AG08396 (cell line): Measurements from ENCODE around the gene JADE1.

Source experiments
- DNase-seq: peaks from one replicate; pipeline ENCODE4 v3.0.0; 2012; ENCODE audit warnings: low spot score, mixed read lengths

Gene JADE1

DNA sequence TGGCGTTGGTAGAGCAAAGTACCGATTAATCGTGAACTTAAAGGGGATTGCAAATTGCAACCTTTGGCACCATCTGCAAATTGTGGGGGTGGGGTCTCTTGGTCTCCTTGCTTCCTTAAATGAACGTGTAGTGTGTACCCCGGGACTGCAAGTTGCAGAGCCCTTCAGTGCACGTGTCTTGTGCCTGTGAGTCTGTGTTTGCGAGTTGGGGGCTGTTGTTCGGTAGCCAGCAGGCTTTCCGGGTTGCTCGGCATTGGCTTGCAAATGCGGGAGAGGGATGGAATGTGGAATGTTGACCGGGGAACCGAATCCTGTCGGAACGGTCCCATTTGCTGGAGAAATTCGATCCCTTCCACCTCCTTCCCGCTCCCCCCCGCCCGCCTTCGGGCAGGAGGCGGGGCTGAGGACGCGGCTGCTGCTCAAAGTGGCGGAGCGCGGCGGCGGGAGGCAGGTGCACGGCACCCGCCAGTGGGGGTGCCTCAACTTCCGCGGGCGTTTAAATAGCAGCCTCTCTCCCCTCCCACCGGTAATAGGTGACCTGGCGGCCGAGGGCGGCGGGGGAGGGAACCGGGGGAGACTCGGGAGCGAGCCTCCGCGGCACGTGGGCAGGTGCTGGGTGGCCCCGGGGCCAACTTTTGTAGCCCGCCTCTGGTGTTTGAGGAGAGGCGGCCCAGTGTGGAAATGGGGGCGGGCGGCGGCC lies 1.5 kb downstream of the JADE1 start:
- DNase-seq, result peak; percentile 82

DNA sequence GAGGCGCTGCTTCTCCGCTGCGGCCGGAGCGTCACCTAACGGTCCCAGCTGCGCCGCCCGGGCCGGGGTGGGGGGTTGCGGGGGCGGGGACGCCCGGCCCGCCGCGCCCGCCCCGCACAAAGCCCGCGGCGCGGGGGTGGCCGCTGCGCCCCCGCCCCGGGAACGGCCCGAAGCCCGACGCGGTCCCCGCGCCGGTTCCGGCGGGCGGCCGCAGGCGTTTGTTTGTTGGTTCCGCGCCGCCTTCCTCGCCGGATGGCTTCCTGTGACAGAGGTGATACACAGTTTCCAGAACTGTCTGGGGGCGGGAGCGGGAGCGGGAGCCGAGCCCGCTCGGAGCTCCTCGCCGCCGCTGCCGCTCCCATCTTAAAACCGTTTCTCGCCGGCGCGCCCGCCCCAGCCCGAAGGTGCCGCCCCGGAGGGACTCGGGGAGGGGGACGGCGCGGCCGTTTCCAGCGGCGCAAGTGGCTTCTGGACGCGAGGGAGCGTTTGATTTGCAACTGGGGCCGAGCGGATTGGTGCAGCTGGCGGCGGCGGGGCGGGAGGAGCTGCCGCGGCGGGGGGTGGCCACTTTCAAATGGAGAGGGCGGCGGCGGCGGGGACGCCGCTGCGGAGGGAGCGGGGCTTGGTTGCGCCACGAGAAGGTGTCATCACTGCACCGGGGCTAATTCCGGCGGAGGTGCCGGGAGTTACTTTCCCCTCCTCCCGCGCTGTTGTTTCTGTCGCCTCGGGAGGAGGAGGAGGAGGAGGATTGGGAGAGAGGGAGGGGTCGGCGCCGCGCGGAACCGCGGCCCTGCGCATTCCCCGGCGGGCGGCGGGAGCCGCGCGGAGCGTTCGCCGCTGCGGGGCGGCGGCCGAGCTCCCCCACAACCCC lies 2.3 kb downstream of the JADE1 start:
- peak; percentile 93 for DNase-seq

DNA sequence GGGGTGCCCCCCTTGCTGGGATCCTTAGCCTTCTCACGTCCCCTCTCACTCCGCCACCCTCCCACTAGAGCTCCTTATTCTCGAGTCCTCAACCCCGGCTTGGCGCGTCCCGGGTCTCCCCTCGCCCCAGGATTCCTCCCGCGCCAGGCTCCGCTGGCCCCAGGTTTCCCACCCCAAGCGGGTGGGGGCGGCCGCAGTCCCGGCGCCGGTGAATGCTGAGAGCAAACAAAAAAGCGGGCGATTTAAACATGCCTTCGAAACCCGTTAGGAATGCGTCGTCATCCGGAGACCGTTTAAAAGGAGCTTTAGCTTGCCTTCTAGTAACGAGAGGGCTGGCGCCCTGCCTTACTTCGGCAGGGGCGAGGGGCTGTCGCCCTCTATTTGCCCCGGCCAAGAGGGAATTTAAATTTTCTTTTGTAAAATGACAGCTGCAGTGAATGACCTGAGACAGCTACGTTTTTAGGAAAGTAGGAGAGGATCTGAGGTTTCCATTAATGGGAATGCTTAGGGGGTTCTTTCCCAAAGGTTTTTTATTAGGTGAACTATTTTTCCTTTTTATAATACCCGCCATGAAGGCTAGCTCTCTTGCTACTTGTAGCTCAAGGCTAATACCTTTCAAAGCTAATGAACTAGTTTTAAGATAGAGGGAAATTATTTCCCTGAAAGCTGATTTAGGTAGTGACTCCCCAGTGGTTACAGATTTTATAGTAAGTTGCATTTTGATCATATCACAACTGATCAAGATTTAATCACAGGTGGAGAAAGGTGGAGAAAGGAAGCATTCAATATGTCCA lies 3.1 kb downstream of the JADE1 start:
- DNase-seq, result peak; percentile 74

DNA sequence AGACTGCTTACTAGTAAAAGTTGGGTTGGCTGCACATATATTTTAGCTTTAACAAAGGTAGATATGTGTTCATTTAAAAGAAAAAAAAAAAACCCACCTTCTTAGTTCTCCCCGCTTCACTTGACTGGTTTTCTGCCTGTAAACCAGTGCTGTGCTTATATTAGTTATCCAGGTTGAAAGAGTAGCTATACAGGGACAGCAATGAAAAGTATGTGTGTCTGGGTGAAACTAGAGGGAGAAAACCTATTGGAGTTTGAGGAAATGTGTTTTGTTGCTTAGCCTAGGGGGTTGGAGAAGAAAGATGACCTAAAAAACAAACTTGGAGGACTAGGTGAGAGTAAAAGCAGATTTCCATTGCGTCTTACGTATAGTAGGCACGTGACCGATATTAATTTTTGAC lies 4.5 kb downstream of the JADE1 start:
- no peak for DNase-seq

DNA sequence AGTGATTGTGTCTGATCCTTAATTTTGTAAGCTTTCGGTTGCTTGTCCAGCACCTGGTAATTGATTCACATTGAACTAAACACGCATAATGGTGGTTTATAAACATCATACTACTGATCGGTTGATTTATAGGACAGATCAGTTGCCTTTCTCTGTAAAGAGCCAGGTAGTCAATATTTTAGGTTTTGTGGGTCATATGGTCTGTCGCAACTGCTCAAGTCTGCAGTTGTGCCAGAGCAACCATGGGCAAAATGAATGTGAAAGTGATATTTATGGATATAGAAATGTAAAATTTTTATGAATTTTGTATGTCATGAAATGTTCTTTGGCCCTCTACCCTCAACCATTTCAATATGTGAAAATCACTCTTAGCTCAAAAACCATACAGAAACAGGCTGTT lies 8.9 kb downstream of the JADE1 start:
- no peak for DNase-seq

DNA sequence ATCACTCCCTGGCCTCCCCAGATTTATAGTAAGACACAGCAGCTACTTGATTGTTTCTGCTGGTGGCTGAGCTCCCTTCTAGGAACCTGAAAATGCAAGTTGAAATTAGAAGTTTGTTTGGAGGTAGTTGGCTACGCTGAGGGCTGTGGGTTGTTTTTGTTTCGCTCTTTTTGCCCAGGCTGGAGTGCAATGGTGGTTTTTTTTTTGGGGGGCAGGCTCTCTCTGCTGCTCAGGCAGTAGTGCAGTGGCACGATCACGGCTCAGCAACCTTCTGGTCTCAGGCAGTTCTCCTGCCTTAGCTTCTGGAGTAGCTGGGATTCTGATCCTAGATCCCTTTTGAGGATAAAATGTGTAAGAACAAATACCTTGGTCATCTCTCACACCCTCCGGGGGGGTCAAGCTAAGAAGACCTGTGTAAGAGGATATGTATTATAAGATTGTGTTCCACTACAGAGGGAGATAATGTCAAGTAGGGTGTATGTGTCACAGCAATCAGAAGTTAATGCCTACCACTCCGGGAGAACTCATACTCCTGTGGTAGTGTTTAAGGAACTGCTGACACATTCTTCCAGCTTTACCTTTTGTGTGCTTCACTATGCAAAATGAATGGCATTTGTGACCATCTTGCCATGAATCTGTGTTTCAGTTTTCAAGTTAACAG lies 9.7 kb downstream of the JADE1 start:
- no peak for DNase-seq

DNA sequence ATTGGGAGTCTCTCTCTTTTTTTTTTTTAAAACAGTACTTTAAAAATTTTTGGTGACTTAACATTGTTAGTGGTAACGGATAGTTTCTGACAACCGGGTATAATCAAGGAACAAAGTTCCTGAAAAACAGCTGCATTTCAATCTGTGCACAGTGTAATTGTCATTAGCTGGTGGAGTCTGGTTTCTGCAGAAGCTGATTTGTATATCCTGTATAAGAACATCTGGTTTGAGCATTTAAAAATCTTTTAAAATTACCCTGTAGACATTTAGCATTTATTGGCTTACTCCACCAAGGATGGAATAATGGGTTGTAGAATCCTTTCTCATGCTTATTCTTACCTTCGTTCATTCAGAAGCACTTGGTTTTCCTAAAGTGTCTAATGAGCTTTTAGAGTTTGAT lies 11.2 kb downstream of the JADE1 start:
- DNase-seq, result no peak

DNA sequence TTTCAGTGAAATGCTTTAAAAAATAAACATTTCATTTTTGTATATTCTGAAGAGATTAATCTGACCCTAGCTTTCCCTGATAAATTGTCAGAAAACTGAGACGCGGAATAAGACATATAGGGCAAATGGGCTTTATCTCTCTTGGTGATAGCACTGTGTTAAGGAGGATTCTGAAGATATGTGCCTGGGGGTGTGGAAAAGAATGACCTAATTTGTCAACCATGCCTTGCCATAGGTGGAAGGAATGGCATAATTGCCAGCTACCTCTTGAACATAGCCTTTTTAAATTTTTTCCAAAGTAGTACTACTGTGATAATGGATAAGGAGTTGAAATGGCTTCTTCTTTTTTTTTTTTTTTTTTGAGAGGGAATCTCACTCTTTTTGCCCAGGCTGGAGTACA lies 11.7 kb downstream of the JADE1 start:
- DNase-seq, result no peak

DNA sequence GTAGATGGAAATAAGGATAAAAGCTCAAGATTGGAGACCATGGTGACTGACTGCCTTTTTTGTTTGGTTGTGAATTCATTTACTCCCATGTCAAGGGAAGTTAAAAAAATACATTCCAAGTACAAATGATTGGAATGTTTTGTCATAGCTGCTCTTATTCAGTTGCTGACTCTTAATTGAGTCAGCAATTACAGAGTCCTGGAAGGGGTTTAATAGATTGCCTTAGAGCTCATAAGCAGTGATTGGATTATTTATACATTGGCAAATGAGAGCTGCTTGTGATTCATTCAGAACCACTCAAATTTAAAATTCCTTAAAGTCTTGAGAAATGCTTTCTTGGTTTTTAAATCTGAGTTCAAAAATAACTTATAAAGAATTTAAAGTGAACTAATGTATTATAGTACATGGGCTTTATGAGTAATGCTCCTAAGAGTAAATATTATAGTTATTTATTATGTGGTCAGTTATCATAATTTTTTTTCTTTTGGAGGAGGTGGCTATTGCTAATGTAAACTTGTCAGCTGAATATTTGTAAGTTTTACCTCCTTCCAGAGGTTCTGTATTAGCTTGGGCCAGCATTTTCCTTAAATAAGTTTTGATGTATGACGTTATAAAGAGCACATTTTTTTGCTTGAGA lies 13.6 kb downstream of the JADE1 start:
- DNase-seq, result peak; percentile 80

DNA sequence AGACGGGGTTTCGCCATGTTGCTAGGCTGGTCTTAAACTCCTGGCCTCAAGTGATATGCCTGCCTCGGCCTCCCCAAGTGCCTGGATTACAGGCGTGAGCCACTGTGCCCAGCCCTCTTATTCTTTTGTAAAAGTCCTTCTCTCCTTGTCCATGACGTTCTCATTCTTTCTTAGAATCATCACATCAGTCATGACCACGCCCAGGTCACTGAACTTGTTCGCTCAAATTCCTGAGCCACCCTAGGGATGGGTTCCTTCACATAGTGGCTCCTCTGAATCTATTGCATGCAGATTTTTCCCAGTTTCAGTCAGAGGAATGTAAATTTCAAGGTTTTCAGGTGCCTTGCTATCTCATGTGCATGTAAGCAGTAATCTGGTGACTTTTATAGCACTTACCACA lies 15.7 kb downstream of the JADE1 start:
- no peak for DNase-seq

DNA sequence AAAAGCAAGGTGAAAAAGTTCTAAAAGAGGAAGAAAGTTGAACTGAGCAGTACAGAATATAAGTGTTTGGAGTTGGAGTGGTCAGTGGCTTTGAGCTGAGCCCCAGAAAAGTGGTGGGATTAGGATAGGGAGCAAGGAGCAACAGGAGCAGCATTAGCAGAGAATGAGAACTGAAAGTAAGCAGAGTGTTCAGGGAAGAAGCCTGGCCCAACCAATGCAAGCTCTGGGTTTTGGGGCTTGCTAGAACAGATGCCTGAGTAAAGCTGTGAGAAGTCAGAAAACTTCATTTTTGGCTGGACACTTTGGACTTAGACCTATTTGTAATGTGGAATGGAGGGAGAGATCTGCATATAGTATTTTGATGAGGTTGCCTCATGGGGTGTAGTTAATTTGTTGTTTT lies 17.8 kb downstream of the JADE1 start:
- DNase-seq, result no peak

DNA sequence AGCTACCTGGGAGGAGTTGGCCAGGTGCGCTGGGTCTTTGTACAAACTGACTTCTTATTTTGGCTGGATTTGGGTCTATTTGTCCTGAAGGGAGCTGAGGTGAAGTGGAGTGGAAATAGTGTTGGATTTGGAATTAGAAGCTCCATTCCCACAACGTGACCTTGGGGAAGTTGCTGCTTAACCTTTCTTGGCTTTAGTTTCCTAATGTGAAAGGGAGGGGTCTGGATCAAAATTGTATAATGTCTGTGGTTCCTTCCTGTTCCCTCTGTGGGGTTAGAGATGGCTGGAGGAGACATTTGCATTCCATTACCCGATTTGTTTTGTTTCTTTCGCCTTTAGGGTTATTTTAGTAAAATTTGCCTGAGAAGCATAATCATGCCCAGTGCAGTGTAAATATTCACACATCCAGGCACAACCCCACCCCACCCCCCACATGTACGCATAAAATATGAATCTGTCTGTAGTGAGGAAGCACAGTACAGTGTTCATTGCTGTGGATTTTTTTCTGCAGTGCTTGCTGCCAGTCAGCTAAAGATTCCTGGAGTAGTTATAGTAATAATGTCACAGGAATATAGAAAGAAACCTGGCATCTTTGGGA lies 21.5 kb downstream of the JADE1 start:
- no peak for DNase-seq

DNA sequence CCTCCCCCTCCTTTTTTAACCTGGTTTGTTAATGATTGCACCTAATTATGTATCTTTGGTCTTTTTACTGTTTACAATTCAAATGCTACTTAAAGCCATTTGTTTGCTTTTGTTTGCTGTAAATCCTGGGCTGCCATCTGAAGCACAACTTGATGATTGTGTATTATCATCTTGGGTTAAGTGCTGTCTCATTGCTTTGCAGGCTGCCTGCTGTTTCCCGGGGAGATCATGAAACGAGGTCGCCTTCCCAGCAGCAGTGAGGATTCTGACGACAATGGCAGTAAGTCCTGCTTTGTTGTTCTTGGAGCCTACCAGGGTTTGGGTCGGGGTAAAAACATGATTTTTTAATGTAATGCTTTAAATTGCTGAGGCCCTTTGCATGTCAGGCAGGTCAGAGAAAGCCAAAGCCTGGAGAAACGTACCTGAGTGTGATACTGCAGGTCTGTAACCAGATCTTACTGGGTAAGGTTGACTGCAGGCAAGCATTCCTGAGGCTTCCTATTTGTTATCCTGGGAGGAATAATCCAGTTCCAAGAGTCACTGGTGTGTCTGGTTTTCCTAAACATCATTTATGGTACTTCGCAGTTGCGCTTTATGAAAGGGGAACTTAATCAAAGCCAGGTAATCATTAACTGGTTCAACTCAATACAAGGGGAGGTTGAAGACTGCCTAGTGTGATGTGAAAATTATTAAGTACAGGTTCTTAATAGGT lies 22.2 kb downstream of the JADE1 start:
- DNase-seq, result no peak

DNA sequence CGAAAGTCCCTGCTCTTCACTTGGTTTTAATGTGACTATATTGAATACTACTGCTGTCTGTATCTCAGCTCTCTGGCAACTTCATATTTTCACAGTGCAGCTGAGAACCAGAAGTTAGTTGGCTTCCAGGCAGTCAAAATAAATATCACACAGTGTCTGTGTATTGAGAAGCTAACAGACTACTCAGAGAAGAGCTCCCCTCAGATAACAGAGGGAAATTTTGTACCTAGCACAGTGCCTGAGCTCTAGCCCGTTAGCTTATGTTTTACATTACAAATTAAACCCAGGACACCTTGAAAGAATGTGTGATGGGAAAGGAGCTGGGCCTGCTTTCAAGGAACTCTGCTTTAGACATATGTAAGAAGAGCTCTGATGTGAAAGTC lies 22.7 kb downstream of the JADE1 start:
- DNase-seq, result no peak

DNA sequence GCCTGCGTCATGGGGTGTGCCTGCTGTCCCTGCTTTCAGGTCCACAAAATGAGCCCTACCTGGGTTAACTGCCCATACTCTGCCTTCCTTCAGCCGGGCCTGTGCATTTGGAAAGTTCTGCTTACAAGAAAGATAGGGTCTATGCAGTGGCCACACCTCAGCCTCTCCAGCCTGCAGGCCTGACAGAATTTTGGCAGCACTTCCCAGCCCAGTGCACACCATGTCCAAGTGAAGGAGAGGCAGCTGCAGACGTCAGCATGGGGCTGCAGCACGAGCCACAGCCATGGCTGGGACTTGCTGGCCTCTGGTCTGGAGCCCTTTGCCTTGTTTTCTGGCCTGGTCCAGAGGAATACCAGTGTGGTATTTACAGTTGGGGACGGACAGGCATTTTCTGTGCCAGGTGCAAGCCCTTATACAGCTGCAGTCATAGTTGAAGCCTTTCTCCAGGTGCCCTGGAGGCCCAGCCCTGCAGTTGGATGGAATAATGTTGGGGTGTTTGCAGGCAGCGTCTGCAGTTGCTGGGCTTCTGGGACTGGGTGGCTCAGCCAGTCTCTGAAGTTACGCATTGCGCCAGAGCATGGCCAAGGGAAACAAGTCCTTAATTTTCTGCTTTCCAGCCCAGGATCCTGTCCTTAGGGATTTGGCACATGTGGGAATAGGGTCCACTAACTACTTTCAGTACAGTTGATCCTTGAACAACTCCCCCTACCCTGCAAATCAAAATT lies 26.2 kb downstream of the JADE1 start:
- DNase-seq, result no peak

DNA sequence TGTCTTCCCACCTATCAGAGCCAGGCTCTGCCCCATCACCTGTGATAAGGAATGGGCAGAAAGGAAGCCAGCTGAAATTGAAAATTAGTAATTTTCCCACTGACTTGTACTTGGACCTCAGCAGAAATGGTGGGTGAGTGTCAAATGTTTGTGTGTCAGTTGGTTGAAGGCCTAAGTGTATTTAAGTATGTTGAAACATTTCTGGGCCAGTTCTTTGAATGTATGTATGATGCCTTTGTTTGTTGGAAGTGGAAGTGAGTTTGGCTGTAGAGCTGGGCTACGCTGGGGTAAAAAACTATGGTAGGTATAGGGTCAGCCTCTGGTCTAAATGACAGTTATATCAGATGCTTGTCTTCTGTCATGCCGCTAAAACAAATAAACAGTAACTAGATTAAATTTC lies 27.7 kb downstream of the JADE1 start:
- no peak for DNase-seq

DNA sequence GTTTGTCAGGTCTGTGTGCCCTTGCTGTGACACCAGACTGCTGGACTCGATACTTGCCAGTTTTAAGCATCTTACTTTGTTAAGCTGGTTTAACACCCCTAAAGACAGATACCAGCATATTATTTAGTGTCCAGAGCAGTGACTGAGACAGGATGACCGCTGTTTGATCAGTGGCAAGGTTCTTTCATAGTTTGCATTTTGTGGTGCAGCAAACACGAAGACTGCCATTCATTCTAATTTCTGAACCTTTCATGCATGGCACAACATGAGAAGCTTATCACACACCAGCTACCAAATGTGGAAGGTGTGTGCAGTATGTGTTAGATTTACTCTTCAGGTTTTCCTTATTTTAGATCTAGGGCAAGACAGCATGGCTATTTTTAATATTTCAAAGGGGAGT lies 28.2 kb downstream of the JADE1 start:
- no peak for DNase-seq

DNA sequence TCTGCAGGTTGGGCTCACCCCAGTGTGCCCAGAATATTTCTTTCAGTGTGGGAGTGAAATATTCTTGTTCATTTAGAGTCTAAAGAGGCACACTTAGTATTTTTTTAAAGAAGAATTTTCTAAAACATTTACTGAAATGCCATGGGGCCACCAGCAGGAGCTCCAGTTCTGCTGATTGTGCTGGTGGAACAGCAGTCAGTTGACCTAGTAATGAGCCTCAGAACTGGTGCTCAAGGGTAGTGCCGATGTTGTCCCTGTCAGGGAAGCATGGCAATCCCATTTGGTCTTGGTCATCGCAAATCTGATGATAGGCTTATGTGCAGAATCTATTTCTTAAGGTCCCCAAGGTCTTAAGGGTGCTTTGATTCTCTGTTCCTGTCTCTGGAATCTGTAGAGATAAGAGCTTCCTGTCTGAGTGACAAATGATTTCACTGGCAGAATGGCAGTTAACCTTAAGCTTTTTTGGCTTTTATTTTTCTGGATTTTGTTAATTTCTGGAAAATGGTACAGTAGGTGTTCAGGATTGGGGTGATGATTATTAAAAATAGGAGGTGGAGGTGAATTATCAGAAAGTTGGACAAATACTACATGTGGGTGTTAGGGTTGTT lies 31.3 kb downstream of the JADE1 start:
- DNase-seq, result no peak

DNA sequence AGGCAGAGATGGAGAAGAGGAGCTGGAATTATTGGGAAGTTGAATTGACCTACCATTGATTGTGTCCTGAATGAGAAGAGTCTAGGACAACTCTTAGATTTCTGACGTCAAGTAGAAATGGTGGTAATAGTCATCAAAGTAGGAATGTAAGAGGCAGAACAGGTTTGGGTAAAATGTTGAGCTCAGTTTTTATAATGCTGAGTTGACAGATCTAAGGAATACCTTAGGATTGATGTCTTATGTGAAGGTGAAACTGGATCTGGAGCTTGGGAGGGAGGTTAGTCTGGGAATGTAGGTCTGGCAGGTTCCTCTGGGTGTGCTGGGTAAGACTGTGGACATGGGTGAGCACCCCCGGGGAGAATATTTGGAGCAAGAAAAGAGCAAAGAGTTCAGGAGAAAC lies 31.9 kb downstream of the JADE1 start:
- no peak for DNase-seq

DNA sequence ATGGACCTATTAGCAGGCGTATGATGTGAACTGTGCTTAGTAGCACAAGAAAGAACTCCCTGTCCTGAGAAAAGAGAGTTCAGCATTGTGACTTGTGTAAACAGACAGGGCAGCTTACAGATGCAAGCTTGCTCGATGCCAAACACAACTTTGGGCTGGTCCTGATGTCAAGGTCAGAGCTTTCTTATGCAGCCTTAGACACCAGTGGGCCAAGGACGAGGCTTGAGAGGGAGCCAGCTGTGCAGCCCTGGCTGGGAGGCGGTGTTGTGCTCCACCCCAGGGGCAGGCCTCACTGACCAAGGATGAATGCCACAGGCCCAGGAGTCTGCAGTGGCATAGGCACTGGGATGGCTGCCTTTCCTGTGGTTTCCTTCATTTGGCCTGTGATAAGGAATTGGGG lies 35.4 kb downstream of the JADE1 start:
- no peak for DNase-seq
